Measurements from ENCODE around the gene MEIOSIN.

Gene MEIOSIN

GRCh38 chr19:45767410-45767880, 34.2 kb downstream of the MEIOSIN start:
- peaks cover 4 to 57% of the 10 kb centered on the region in 2 donors for H3K4me1 ChIP-seq (ENCODE audit: control insufficient read depth in 1 of 2, insufficient read depth in 2 of 2, low read length in 2 of 2)
- H3K27me3 ChIP-seq (ENCODE audit: low read depth, low read length): no peaks in the 10 kb centered on the region
- peak overlapping the region; percentile 75 for H3K27ac ChIP-seq (ENCODE audit: low read length)
- H3K9me3 ChIP-seq (ENCODE audit: control insufficient read depth in 1 of 2, low read length in 2 of 2): no peaks in the 10 kb centered on the region
- peaks cover 0 to 4% of the 10 kb centered on the region in 2 donors for H3K36me3 ChIP-seq (ENCODE audit: control insufficient read depth in 1 of 2, insufficient read depth in 2 of 2, low read length in 2 of 2)
- H3K4me3 ChIP-seq (ENCODE audit: low read depth in 1 of 2, low read length in 2 of 2): peak overlapping the region; percentile 63 to 93

DNA sequence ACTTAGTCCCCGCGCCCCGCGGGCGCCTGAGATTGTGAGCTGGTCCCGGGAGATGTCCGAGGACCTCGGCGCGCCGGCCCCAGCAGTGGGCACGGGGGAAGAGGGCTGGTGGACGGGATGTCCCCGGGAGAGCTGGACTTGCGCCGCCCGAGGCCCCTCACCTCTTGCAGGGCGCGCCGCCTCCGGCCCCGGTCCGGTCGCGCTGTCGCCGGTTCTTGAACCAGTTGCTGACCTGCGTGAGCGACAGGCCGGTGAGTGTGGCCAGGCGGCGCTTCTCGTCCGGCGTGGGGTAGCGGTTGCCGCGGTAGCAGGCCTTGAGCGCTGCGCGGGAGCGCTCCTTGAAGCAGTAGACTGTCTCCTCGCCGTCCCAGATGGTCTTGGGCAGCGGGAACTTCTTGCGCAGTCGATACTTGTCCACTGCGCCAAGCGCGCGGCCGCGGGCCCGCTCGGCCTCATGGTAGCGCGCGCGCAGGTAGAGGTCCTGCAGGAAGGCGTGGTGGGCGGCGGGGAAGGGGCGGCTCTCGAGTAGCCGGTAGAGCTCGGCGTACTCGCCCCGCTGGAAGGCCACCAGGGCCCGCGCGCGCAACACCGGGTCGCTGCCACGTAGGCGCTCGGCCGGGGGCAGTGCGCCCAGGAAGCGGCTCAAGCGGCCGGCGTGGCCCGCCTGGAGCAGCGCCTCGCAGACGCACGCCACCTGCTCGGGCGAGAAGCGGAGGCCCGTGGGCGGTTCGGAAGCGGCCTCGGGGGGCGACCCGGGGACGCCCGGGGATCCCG, 34.8 kb downstream of the MEIOSIN start:
- Histone ChIP-seq H3K36me3 (ENCODE audit: control insufficient read depth in 1 of 2, insufficient read depth in 2 of 2, low read length in 2 of 2) (peaks cover 0 to 10% of the 10 kb centered on the region in 2 donors), H3K9me3 (ENCODE audit: control insufficient read depth in 1 of 2, low read length in 2 of 2) (no peaks in the 10 kb centered on the region), H3K4me3 (ENCODE audit: low read depth in 1 of 2, low read length in 2 of 2) (peak overlapping the region; percentile 63 to 93), H3K4me1 (ENCODE audit: control insufficient read depth in 1 of 2, insufficient read depth in 2 of 2, low read length in 2 of 2) (peaks cover 9 to 60% of the 10 kb centered on the region in 2 donors), H3K27ac (ENCODE audit: low read length) (peak overlapping the region; percentile 75), H3K27me3 (ENCODE audit: low read depth, low read length) (no peaks in the 10 kb centered on the region)

GRCh38 chr19:45768655-45768983, 35.4 kb downstream of the MEIOSIN start:
- Histone ChIP-seq H3K4me1 (ENCODE audit: control insufficient read depth in 1 of 2, insufficient read depth in 2 of 2, low read length in 2 of 2) (peaks cover 14 to 59% of the 10 kb centered on the region in 2 donors), H3K27ac (ENCODE audit: low read length) (peak overlapping the region; percentile 92), H3K9me3 (ENCODE audit: control insufficient read depth in 1 of 2, low read length in 2 of 2) (no peaks in the 10 kb centered on the region), H3K27me3 (ENCODE audit: low read depth, low read length) (no peaks in the 10 kb centered on the region), H3K36me3 (ENCODE audit: control insufficient read depth in 1 of 2, insufficient read depth in 2 of 2, low read length in 2 of 2) (peaks cover 0 to 12% of the 10 kb centered on the region in 2 donors), H3K4me3 (ENCODE audit: low read depth in 1 of 2, low read length in 2 of 2) (peak overlapping the region; percentile 82 to 93)

DNA sequence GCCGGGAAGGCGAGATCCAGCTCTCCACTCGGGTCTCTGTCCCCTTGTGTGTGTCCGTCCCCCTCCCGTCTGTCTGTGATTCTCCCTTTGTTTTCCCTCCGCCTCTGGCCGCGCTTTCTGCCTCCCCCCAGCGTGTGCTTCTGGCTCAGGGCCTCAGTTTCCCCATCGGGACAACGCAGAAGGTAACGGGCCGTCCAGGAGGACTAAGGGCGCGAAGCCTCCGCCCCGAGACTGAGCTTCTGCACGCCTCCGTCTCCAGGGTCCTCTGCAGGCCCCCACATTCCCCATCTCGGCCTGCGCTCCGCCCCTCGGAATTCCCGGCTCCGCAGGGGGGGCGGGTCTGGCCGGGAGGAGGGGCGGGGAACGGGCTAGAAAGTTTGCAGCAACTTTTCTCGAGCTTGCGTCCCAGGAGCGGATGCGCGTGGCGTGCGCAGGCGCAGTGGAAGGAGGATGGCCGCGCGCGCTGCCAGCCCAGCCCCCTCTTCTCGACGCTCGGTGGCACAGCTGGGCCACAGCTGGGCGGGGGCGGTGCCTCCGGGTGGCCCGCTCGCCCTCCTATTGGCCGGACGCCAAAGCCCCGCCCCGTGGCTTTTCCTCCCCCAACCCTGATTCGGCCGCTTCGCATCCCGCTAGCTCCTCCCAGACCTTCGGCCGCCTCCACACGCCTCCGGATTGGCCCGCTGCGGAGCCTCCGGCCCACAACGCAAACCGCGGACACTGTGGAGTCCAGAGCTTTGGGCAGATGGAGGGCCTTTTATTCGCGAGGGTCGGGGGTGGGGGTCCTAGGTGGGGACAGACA, 35.9 kb downstream of the MEIOSIN start, which contains the start of gene SIX5:
Gene SIX5, minus strand, starts transcription at position 269 of the 799 bp plus-strand sequence. CDS start 408 bp downstream, outside the sequence.
- Histone ChIP-seq H3K9me3 (ENCODE audit: control insufficient read depth in 1 of 2, low read length in 2 of 2) (no peaks in the 10 kb centered on the region), H3K4me1 (ENCODE audit: control insufficient read depth in 1 of 2, insufficient read depth in 2 of 2, low read length in 2 of 2) (peaks cover 11 to 53% of the 10 kb centered on the region in 2 donors), H3K4me3 (ENCODE audit: low read depth in 1 of 2, low read length in 2 of 2) (peak within 1 kb of the TSS; percentile 82 to 93), H3K27ac (ENCODE audit: low read length) (peak within 1 kb of the TSS; percentile 92), H3K36me3 (ENCODE audit: control insufficient read depth in 1 of 2, insufficient read depth in 2 of 2, low read length in 2 of 2) (peaks cover 0 to 12% of the 10 kb centered on the region in 2 donors), H3K27me3 (ENCODE audit: low read depth, low read length) (no peaks in the 10 kb centered on the region)

DNA sequence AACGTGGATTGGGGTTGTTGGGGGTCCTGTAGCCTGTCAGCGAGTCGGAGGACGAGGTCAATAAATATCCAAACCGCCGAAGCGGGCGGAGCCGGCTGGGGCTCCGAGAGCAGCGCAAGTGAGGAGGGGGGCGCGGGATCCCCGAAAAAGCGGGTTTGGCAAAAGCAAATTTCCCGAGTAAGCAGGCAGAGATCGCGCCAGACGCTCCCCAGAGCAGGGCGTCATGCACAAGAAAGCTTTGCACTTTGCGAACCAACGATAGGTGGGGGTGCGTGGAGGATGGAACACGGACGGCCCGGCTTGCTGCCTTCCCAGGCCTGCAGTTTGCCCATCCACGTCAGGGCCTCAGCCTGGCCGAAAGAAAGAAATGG, 36.6 kb downstream of the MEIOSIN start:
- no peaks in the 10 kb centered on the region for H3K9me3 ChIP-seq (ENCODE audit: control insufficient read depth in 1 of 2, low read length in 2 of 2)
- peaks cover 10 to 47% of the 10 kb centered on the region in 2 donors for H3K4me1 ChIP-seq (ENCODE audit: control insufficient read depth in 1 of 2, insufficient read depth in 2 of 2, low read length in 2 of 2)
- no peaks in the 10 kb centered on the region for H3K27me3 ChIP-seq (ENCODE audit: low read depth, low read length)
- peak overlapping the region; percentile 63 for H3K27ac ChIP-seq (ENCODE audit: low read length)
- H3K36me3 ChIP-seq (ENCODE audit: control insufficient read depth in 1 of 2, insufficient read depth in 2 of 2, low read length in 2 of 2): peaks cover 0 to 12% of the 10 kb centered on the region in 2 donors
- peak overlapping the region; percentile 64 to 93 for H3K4me3 ChIP-seq (ENCODE audit: low read depth in 1 of 2, low read length in 2 of 2)

DNA sequence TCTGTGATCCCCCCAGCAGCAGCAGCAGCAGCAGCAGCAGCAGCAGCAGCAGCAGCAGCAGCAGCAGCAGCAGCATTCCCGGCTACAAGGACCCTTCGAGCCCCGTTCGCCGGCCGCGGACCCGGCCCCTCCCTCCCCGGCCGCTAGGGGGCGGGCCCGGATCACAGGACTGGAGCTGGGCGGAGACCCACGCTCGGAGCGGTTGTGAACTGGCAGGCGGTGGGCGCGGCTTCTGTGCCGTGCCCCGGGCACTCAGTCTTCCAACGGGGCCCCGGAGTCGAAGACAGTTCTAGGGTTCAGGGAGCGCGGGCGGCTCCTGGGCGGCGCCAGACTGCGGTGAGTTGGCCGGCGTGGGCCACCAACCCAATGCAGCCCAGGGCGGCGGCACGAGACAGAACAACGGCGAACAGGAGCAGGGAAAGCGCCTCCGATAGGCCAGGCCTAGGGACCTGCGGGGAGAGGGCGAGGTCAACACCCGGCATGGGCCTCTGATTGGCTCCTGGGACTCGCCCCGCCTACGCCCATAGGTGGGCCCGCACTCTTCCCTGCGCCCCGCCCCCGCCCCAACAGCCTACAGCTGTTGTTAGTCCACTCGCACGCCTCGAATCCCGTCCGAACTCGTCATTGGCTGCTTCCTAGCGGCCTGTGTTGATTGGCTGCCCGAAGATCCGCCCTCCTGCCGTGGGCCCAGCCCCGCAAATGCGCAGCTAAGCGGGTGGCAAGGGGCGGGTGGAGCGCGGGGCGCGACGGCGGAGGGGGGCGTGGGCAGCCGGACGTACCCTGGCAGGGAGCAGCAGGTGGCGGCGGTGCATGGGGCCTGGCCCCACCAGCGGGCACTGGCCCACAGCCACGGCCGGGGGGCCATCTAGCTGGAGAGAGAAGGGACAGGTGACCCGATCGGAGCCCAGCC, 37.2 kb downstream of the MEIOSIN start:
- peak overlapping the region; percentile 64 to 93 for H3K4me3 ChIP-seq (ENCODE audit: low read depth in 1 of 2, low read length in 2 of 2)
- no peaks in the 10 kb centered on the region for H3K9me3 ChIP-seq (ENCODE audit: control insufficient read depth in 1 of 2, low read length in 2 of 2)
- peaks cover 10 to 41% of the 10 kb centered on the region in 2 donors for H3K4me1 ChIP-seq (ENCODE audit: control insufficient read depth in 1 of 2, insufficient read depth in 2 of 2, low read length in 2 of 2)
- H3K27ac ChIP-seq (ENCODE audit: low read length): peak overlapping the region; percentile 63
- H3K36me3 ChIP-seq (ENCODE audit: control insufficient read depth in 1 of 2, insufficient read depth in 2 of 2, low read length in 2 of 2): peaks cover 0 to 12% of the 10 kb centered on the region in 2 donors
- no peaks in the 10 kb centered on the region for H3K27me3 ChIP-seq (ENCODE audit: low read depth, low read length)

- Histone ChIP-seq H3K27me3 (ENCODE audit: low read depth, low read length) (no peaks in the 10 kb centered on the region), H3K27ac (ENCODE audit: low read length) (peak overlapping the region; percentile 60), H3K4me3 (ENCODE audit: low read depth in 1 of 2, low read length in 2 of 2) (peak overlapping the region; percentile 48 to 93), H3K36me3 (ENCODE audit: control insufficient read depth in 1 of 2, insufficient read depth in 2 of 2, low read length in 2 of 2) (peaks cover 0 to 13% of the 10 kb centered on the region in 2 donors), H3K9me3 (ENCODE audit: control insufficient read depth in 1 of 2, low read length in 2 of 2) (no peaks in the 10 kb centered on the region), H3K4me1 (ENCODE audit: control insufficient read depth in 1 of 2, insufficient read depth in 2 of 2, low read length in 2 of 2) (peaks cover 10 to 31% of the 10 kb centered on the region in 2 donors)
Observed at GRCh38 chr19:45771311-45771933, 38.2 kb downstream of the MEIOSIN start.

- Histone ChIP-seq H3K4me3 (ENCODE audit: low read depth in 1 of 2, low read length in 2 of 2) (no peak overlapping the region), H3K9me3 (ENCODE audit: control insufficient read depth in 1 of 2, low read length in 2 of 2) (no peaks in the 10 kb centered on the region), H3K4me1 (ENCODE audit: control insufficient read depth in 1 of 2, insufficient read depth in 2 of 2, low read length in 2 of 2) (peaks cover 10 to 24% of the 10 kb centered on the region in 2 donors), H3K27me3 (ENCODE audit: low read depth, low read length) (no peaks in the 10 kb centered on the region), H3K27ac (ENCODE audit: low read length) (peak overlapping the region; percentile 58), H3K36me3 (ENCODE audit: control insufficient read depth in 1 of 2, insufficient read depth in 2 of 2, low read length in 2 of 2) (peaks cover 8 to 21% of the 10 kb centered on the region in 2 donors)
Observed at GRCh38 chr19:45772130-45772840, 39.0 kb downstream of the MEIOSIN start.

- H3K27me3 ChIP-seq (ENCODE audit: low read depth, low read length): no peaks in the 10 kb centered on the region
- H3K27ac ChIP-seq (ENCODE audit: low read length): peak overlapping the region; percentile 14
- peaks cover 12 to 28% of the 10 kb centered on the region in 2 donors for H3K36me3 ChIP-seq (ENCODE audit: control insufficient read depth in 1 of 2, insufficient read depth in 2 of 2, low read length in 2 of 2)
- peaks cover 10 to 24% of the 10 kb centered on the region in 2 donors for H3K4me1 ChIP-seq (ENCODE audit: control insufficient read depth in 1 of 2, insufficient read depth in 2 of 2, low read length in 2 of 2)
- no peaks in the 10 kb centered on the region for H3K9me3 ChIP-seq (ENCODE audit: control insufficient read depth in 1 of 2, low read length in 2 of 2)
- H3K4me3 ChIP-seq (ENCODE audit: low read depth in 1 of 2, low read length in 2 of 2): no peak overlapping the region
Observed at GRCh38 chr19:45772912-45773311, 39.7 kb downstream of the MEIOSIN start.

- no peaks in the 10 kb centered on the region for H3K9me3 ChIP-seq (ENCODE audit: control insufficient read depth in 1 of 2, low read length in 2 of 2)
- peak overlapping the region; percentile 14 for H3K27ac ChIP-seq (ENCODE audit: low read length)
- no peak overlapping the region for H3K4me3 ChIP-seq (ENCODE audit: low read depth in 1 of 2, low read length in 2 of 2)
- H3K36me3 ChIP-seq (ENCODE audit: control insufficient read depth in 1 of 2, insufficient read depth in 2 of 2, low read length in 2 of 2): peaks cover 14 to 32% of the 10 kb centered on the region in 2 donors
- peaks cover 10 to 27% of the 10 kb centered on the region in 2 donors for H3K4me1 ChIP-seq (ENCODE audit: control insufficient read depth in 1 of 2, insufficient read depth in 2 of 2, low read length in 2 of 2)
- no peaks in the 10 kb centered on the region for H3K27me3 ChIP-seq (ENCODE audit: low read depth, low read length)
Observed at GRCh38 chr19:45773384-45773783, 40.1 kb downstream of the MEIOSIN start.
